GM12801 (cell line): ENCODE data around the gene TNNT3.

ENCODE experiments used
- CTCF ChIP-seq: IDR thresholded peaks from one replicate; pipeline ENCODE4 v1.5.1; 2011; ENCODE audit warnings: control low read depth; ENCODE audit not compliant: insufficient read length; ENCODE audit errors: extremely low read depth

Gene TNNT3

GRCh38 chr11:1939006-1939625, 19.6 kb downstream of the TNNT3 start:
- no peak for TF ChIP-seq CTCF

GRCh38 chr11:1942558-1943260, 23.2 kb downstream of the TNNT3 start:
- TF ChIP-seq CTCF: no peak

- no peak for TF ChIP-seq CTCF
These were observed 24.1 kb downstream of the TNNT3 start for GRCh38 chr11:1943576-1943975.

- TF ChIP-seq CTCF: no peak
These were observed 24.5 kb downstream of the TNNT3 start for GRCh38 chr11:1943977-1944376.

GRCh38 chr11:1946812-1947484, 27.4 kb downstream of the TNNT3 start, which contains the start of gene MRPL23:
MRPL23 (plus strand) TSS chr11:1947332; CDS start chr11:1947363, 31 bp downstream.
- TF ChIP-seq CTCF: no peak

GRCh38 chr11:1947592-1948237, 28.2 kb downstream of the TNNT3 start:
- no peak for TF ChIP-seq CTCF

GRCh38 chr11:1948389-1948788, 28.9 kb downstream of the TNNT3 start:
- TF ChIP-seq CTCF: no peak
